Measurements from ENCODE around the gene OPCML.

GRCh38 chr11:133507185-133507584 lies 25.1 kb downstream of the OPCML start:
- TF ChIP-seq, protein P1, sequence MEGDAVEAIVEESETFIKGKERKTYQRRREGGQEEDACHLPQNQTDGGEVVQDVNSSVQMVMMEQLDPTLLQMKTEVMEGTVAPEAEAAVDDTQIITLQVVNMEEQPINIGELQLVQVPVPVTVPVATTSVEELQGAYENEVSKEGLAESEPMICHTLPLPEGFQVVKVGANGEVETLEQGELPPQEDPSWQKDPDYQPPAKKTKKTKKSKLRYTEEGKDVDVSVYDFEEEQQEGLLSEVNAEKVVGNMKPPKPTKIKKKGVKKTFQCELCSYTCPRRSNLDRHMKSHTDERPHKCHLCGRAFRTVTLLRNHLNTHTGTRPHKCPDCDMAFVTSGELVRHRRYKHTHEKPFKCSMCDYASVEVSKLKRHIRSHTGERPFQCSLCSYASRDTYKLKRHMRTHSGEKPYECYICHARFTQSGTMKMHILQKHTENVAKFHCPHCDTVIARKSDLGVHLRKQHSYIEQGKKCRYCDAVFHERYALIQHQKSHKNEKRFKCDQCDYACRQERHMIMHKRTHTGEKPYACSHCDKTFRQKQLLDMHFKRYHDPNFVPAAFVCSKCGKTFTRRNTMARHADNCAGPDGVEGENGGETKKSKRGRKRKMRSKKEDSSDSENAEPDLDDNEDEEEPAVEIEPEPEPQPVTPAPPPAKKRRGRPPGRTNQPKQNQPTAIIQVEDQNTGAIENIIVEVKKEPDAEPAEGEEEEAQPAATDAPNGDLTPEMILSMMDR (IDR thresholded peaks at IDR 0.05): no peak
- TF ChIP-seq POLR2AphosphoS5 (IDR thresholded peaks at IDR 0.05; ENCODE audit: insufficient read depth in 1 of 2, low read depth in 1 of 2) (no peak), POLR2A (IDR thresholded peaks at IDR 0.05) (no peak)

Measured in vagina (tissue), 2 donors.